ENCODE data around the gene ZSWIM5.
"Not testable (repeated sequence)": the region's sequence is repeated elsewhere in the genome, so short reads cannot be mapped to it uniquely, and the experiment has no call there.

The ZSWIM5 gene

DNA sequence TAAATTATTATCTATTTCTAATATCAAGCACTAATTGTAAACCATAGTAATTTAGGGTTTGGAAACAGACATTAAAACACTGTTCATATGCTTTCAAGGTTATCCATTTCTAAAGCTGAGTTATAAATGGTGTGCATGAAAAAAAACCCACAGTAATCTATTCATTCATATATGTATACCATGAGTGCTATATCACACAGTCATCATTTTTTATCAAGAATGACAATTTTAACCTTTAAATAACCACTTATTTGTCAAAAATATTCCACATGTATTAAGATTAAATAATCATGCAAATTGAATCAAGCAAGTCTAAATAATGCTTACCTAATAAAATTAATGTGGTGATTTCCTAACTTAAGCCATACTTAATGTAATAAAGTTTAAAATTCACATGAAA lies 6.0 kb downstream of the ZSWIM5 start:
- DNase-seq (ENCODE audit: low read depth), result no peak
- TF ChIP-seq, protein P1, sequence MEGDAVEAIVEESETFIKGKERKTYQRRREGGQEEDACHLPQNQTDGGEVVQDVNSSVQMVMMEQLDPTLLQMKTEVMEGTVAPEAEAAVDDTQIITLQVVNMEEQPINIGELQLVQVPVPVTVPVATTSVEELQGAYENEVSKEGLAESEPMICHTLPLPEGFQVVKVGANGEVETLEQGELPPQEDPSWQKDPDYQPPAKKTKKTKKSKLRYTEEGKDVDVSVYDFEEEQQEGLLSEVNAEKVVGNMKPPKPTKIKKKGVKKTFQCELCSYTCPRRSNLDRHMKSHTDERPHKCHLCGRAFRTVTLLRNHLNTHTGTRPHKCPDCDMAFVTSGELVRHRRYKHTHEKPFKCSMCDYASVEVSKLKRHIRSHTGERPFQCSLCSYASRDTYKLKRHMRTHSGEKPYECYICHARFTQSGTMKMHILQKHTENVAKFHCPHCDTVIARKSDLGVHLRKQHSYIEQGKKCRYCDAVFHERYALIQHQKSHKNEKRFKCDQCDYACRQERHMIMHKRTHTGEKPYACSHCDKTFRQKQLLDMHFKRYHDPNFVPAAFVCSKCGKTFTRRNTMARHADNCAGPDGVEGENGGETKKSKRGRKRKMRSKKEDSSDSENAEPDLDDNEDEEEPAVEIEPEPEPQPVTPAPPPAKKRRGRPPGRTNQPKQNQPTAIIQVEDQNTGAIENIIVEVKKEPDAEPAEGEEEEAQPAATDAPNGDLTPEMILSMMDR (conservative IDR thresholded peaks at IDR 0.05; ENCODE audit: low read depth, low read length), result no peak
- H3K4me3 ChIP-seq (ENCODE audit: low read length), result no peak overlapping the region

DNA sequence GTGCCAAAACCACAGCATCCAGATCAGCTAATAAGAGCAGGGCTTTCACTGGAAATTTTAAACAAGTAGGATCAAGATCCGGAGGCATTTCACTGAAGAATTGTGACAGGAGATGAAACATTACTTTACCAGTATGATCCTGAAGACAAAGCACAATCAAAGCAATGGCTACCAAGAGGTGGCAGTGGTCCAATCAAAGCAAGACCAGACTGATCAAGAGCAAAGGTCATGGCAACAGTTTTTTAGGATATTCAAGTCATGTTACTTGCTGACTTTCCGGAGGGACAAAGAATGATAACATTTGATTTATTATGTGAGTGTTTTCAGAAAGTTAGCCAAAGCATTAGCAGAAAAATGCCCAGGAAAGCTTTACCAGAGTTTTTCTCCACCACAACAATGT lies 8.2 kb downstream of the ZSWIM5 start:
- TF ChIP-seq, protein P1 (conservative IDR thresholded peaks at IDR 0.05; ENCODE audit: low read depth, low read length), result no peak
- no peak for DNase-seq (ENCODE audit: low read depth)
- H3K4me3 ChIP-seq (ENCODE audit: low read length), result no peak overlapping the region

DNA sequence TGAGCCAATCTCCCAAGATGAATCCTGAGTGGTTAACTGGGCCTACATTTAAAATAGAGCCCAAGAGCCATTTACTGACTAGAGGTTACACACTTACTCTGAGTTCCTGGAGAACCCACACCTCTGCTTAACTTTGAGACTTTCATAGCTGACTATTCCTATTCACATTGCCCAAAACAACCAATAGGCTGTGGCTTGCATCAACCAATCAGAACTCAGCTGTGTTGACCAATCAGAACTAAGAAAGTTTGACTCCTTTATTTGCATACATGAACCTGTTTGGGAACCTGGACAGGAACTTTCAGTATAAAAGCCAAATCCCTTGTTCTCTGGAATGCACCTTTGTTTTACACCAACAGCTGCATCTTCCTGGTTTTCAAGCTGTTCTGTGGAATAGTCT lies 9.5 kb downstream of the ZSWIM5 start:
- no peak for DNase-seq (ENCODE audit: low read depth)
- TF ChIP-seq, protein P1 (conservative IDR thresholded peaks at IDR 0.05; ENCODE audit: low read depth, low read length), result no peak
- no peak overlapping the region for H3K4me3 ChIP-seq (ENCODE audit: low read length)

DNA sequence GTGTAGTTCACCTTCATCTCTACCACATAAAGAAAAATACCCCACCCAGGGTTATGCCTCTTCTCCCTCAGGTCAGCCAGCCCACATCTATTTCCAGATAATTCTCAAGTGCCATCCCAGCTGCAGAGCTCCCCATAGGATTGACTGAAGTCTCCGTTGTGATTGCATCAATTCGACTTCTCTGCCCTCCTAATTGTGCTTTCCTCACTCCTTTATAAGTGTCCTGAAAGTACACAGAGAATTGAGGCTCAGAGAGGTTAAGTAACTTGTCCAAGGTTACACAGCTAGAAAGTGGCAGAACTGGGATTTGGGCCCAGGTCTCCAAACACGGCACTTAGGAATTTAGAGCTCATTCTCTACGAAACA lies 15.0 kb downstream of the ZSWIM5 start:
- no peak overlapping the region for H3K4me3 ChIP-seq (ENCODE audit: low read length)
- DNase-seq (ENCODE audit: low read depth), result no peak
- TF ChIP-seq, protein P1 (conservative IDR thresholded peaks at IDR 0.05; ENCODE audit: low read depth, low read length), result no peak

DNA sequence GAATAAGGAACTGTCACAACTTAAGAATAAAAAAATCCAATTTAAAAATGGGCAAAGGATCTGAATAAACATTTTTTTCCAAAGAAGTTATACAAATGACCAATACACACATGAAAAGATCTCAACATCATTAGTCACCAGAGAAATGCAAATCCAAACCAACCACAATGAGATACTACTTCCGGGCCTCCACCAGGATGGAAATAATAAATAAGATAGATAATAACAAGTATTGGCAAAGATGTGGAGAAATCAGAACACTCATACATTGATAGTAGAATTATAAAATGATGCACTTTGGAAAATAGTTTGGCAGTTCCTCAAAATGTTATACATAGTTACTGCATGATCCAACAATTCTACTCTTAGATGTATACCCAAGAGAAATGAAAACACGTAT lies 18.7 kb downstream of the ZSWIM5 start:
- TF ChIP-seq, protein P1 (conservative IDR thresholded peaks at IDR 0.05; ENCODE audit: low read depth, low read length), result no peak
- DNase-seq (ENCODE audit: low read depth), result no peak

DNA sequence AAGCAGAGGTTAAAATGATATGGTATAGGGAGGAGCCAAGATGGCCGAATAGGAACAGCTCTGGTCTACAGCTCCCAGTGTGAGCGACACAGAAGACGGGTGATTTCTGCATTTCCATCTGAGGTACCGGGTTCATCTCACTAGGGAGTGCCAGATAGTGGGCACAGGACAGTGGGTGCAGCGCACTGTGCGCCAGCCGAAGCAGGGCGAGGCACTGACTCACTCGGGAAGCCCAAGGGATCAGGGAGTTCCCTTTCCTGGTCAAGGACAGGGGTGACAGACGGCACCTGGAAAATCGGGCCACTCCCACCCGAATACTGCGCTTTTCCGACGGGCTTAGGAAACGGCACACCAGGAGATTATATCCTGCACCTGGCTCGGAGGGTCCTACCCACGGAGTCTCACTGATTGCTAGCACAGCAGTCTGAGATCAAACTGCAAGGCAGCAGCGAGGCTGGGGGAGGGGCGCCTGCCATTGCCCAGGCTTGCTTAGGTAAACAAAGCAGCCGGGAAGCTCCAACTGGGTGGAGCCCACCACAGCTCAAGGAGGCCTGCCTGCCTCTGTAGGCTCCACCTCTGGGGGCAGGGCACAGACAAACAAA lies 26.4 kb downstream of the ZSWIM5 start:
- DNase-seq (ENCODE audit: low read depth); H3K4me3 ChIP-seq (ENCODE audit: low read length): not testable (repeated sequence)

More for the DNA sequence above, 18.7 kb downstream of the ZSWIM5 start:
- no peak overlapping the region for H3K4me3 ChIP-seq (ENCODE audit: low read length)

DNA sequence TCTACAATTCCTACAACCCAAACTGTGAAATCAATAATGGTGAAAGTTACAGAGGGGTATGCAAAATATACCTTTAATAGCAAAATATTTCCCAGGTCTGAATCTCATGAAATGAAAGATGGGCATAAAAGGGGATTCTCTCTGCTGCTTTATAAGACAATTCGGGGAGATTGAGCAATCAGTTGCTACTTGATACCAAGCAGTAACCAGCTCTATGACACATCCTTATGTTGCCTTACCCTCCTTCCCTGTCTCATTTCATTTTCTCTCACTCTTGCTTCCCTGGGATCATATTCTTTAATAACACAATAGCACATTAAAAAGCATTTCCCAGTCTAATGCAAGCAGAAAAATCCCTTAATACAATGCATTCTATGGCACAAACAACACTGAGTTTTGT lies 29.0 kb downstream of the ZSWIM5 start:
- TF ChIP-seq, protein P1 (conservative IDR thresholded peaks at IDR 0.05; ENCODE audit: low read depth, low read length), result no peak
- no peak overlapping the region for H3K4me3 ChIP-seq (ENCODE audit: low read length)
- no peak for DNase-seq (ENCODE audit: low read depth)

DNA sequence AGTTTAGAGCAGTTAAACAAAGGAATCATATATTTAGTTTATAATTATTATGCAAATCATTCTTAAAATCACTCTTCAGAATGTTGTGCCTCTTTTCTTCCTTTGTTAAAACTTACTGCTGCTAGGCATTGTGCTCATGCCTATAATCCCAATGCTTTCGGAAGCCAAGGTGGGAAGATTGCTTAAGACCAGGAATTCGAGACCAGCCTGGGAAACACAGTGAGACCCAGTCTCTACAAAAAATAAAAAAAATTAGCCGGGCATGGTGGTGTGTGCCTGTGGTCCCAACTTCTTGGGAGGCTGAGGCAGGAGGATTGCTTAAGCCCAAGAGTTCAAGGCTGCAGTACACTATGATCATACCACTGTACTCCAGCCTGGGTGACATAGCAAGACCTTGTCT lies 33.6 kb downstream of the ZSWIM5 start:
- no peak for DNase-seq (ENCODE audit: low read depth)
- H3K4me3 ChIP-seq (ENCODE audit: low read length), result no peak overlapping the region
- TF ChIP-seq, protein P1 (conservative IDR thresholded peaks at IDR 0.05; ENCODE audit: low read depth, low read length), result no peak
